Measurements from ENCODE around the gene CHN1. TPM values are rescaled to one million over a fixed set of nuclear protein-coding genes. Genes with fewer than 3 reads are reported as not detected.

Gene CHN1
- total RNA-seq, 4 donors from 2014 or later, result 0.66 to 4.7 (median 2.4) TPM

DNA sequence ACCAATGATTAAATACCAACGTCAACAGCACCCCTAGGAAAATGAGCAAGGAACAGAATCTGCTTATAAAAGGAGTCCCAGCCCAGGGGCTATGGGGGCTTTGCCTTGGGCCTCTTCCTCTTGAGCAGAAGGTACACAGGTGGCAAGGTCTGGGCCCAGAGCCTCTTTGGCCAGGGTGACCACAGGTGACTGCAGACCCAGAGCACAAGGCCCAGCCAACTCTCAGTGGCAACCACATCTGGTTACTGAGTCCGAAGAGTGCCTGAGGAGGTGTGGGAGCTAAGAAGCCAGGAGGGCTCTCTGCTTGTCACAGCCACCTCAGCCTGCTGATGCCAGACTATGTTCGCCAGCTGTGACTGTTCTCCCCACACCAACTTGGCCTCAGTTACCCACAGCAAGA, 34.3 kb upstream of the CHN1 start:
- H3K4me1 ChIP-seq, result no peaks in the 10 kb centered on the region
- no peaks in the 10 kb centered on the region for H3K36me3 ChIP-seq
- no peaks in the 10 kb centered on the region for H3K27me3 ChIP-seq
- H3K4me3 ChIP-seq, result no peak overlapping the region
- DNase-seq (no peak), ATAC-seq (no peak)
- intact Hi-C loops (cut with DNase I; ENCODE audit: low total_unique reads) (no loop called here), in situ Hi-C loops (cut with MboI; ENCODE audit: low sequenced_read_pairs in 4 of 4) (no loop called here)
- TF ChIP-seq CTCF (IDR thresholded peaks at IDR 0.05 in 4 of 5, conservative IDR thresholded peaks at IDR 0.05 in 1 of 5) (no peak), POLR2A (IDR thresholded peaks at IDR 0.05) (no peak)
- H3K9me3 ChIP-seq, result no peaks in the 10 kb centered on the region
- H3K27ac ChIP-seq, result no peak overlapping the region

DNA sequence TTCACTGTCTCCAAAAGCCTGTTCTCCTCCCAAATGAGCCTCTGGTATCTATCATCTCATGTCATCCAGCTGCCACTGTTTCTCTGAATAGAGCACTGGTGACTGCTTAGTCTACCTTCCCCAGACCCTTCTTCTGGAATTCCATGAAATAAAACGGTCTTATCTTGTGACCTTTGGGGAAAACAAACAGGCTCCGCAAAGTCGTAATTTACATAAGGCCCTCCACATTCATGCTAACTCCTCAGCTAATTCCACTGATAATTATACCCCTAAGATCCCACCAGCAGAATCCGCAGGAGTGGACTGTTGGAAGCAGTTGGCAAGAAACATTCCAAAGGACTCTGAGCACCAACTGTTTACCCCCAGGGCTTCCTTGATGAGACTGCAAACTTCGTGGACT, 33.9 kb upstream of the CHN1 start:
- TF ChIP-seq CTCF (IDR thresholded peaks at IDR 0.05 in 4 of 5, conservative IDR thresholded peaks at IDR 0.05 in 1 of 5) (no peak), POLR2A (IDR thresholded peaks at IDR 0.05) (no peak)

DNA sequence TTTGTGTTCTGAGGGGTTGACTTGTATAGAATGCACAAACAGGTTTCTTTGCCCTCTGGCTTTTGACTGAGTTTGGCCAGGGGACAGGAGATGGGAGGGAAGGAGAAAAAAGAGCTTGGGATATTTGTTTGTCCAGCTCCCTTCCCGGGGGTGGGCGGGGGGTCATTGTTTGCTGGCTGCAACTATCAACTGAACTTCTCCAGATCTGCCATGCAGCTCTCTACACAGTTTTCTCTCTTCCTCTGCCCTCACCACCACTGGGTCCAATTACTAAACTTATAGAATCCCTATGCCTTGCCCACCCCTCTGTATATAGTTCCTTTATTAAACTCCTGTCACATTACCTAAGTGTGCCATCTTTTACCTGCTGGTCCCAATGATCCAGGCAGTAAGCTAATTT, 32.8 kb upstream of the CHN1 start:
- no peak for TF ChIP-seq POLR2A (IDR thresholded peaks at IDR 0.05)
- TF ChIP-seq CTCF (IDR thresholded peaks at IDR 0.05 in 4 of 5, conservative IDR thresholded peaks at IDR 0.05 in 1 of 5), result no peak
- in situ Hi-C loops (cut with MboI; ENCODE audit: low sequenced_read_pairs in 4 of 4), result no loop called here

More for the DNA sequence above, 33.9 kb upstream of the CHN1 start:
- Histone ChIP-seq H3K9me3 (no peaks in the 10 kb centered on the region), H3K27ac (no peak overlapping the region), H3K27me3 (no peaks in the 10 kb centered on the region), H3K4me1 (no peaks in the 10 kb centered on the region), H3K36me3 (no peaks in the 10 kb centered on the region), H3K4me3 (no peak overlapping the region)
- DNase-seq, result no peak
- in situ Hi-C loops (cut with MboI; ENCODE audit: low sequenced_read_pairs in 4 of 4) (no loop called here), intact Hi-C loops (cut with DNase I; ENCODE audit: low total_unique reads) (no loop called here)
- no peak for ATAC-seq

DNA sequence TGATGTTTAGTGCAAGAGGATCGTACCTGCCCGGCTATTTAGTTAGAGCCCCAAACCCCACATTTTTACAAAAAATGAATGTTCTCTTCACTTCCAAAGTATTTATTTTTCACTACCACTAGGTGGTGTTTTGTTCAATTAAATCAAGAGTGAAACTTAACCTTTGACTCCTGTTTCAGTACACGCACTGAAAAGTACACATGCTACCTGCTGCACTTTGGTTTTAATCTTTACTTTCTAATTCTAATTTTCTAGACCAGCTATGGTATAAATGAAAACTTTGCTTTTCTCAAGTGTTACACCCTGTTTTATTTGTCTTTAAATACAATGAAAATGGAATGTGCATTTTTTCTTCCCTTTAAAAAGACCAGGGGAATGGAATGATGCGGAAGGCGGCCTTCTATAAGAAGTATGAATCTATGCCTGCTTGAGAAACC, 31.4 kb upstream of the CHN1 start:
- in situ Hi-C loops (cut with MboI; ENCODE audit: low sequenced_read_pairs in 4 of 4) (no loop called here), intact Hi-C loops (cut with DNase I; ENCODE audit: low total_unique reads) (no loop called here)
- H3K27me3 ChIP-seq, result no peaks in the 10 kb centered on the region
- peak in 4 of 5 experiments; percentile 19 to 44 (median 24) for TF ChIP-seq CTCF (IDR thresholded peaks at IDR 0.05 in 4 of 5, conservative IDR thresholded peaks at IDR 0.05 in 1 of 5)
- no peak for TF ChIP-seq POLR2A (IDR thresholded peaks at IDR 0.05)
- no peak overlapping the region for H3K27ac ChIP-seq
- H3K4me3 ChIP-seq, result no peak overlapping the region
- DNase-seq, result no peak
- H3K9me3 ChIP-seq, result no peaks in the 10 kb centered on the region
- ATAC-seq, result no peak
- H3K4me1 ChIP-seq, result no peaks in the 10 kb centered on the region
- H3K36me3 ChIP-seq, result no peaks in the 10 kb centered on the region

More for the DNA sequence above, 32.8 kb upstream of the CHN1 start:
- no peaks in the 10 kb centered on the region for H3K4me1 ChIP-seq
- no peak overlapping the region for H3K27ac ChIP-seq
- no peaks in the 10 kb centered on the region for H3K9me3 ChIP-seq
- H3K27me3 ChIP-seq, result no peaks in the 10 kb centered on the region
- no peak overlapping the region for H3K4me3 ChIP-seq
- intact Hi-C loops (cut with DNase I; ENCODE audit: low total_unique reads), result no loop called here
- ATAC-seq (no peak), DNase-seq (no peak)
- no peaks in the 10 kb centered on the region for H3K36me3 ChIP-seq

DNA sequence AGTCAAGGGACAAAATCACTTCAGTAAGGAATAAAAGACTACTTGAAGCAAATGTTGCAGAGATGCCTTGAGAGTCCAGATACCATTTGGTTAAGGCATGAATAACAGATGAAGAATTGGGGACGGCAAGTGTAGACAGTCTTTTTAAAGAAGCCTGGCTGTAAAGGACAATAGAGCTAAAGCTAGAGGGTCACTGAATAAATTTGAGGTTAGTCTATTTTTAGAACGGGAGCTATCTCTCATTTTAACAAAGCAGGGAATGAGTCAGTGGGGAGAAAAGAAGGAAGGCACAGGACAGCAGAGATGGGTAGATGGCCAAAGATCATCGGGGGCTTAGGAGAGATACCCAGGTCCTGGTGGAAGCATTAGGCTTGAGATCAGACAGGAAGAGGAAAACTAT, 30.6 kb upstream of the CHN1 start:
- no peaks in the 10 kb centered on the region for H3K36me3 ChIP-seq
- no peaks in the 10 kb centered on the region for H3K9me3 ChIP-seq
- DNase-seq (no peak), ATAC-seq (no peak)
- in situ Hi-C loops (cut with MboI; ENCODE audit: low sequenced_read_pairs in 4 of 4), result no loop called here
- no peak overlapping the region for H3K27ac ChIP-seq
- TF ChIP-seq POLR2A (IDR thresholded peaks at IDR 0.05), result no peak
- intact Hi-C loops (cut with DNase I; ENCODE audit: low total_unique reads), result no loop called here
- H3K4me1 ChIP-seq, result no peaks in the 10 kb centered on the region
- no peaks in the 10 kb centered on the region for H3K27me3 ChIP-seq
- no peak overlapping the region for H3K4me3 ChIP-seq

Data from gastrocnemius medialis (tissue), 4 donors.